ENCODE results near the gene ATXN1.

The ATXN1 gene

DNA sequence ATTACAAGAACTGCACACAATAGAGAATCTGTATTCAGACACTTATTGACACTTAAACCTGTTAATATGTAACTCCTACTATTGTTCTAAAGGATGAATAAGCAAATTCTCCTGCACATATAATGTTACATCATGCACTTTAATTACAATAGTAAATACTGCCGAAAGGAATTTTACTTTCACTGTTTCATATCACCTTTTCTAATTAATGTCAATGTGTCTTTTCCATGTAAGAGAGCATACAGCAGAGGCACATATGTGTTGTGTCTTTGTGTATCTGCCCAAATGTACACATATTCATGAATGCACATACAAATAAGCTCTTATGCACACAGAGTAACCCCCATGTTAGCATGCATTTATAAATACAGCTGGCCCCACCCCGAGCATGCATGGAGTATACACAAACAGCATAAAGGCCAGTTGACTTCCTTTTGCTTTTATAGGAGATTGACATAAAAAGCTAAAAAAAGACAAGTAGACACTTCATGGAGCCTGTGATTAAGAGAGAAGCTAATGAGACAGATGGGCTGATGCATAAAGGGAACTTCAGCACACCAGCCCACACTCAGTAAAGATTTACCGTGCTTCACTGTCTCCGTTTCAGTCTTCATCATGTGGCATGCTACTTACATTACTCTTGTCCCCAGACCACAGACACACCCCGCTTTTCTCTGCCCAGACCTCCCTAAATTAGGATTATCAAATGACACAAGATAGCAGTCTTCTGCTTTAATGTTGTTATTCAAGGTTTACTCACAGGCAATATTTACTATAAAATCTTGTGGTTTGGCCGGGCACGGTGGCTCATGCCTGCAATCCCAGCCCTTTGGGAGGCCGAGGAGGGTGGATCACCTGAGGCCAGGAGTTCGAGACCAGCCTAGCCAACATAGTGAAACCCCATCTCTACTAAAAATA, 184.6 kb downstream of the ATXN1 start:
- Histone ChIP-seq H3K36me3 (ENCODE audit: control insufficient read depth in 2 of 2, insufficient read depth in 1 of 2, low read length in 2 of 2) (peaks cover 0 to 1% of the 10 kb centered on the region in 2 experiments; a peak in 1 of 3 replicates), H3K4me1 (ENCODE audit: control insufficient read depth, insufficient read depth, low read length) (peaks cover 9% of the 10 kb centered on the region), H3K9me3 (ENCODE audit: control insufficient read depth, insufficient read depth, low read depth, low read length) (no peaks in the 10 kb centered on the region), H3K4me3 (ENCODE audit: low read depth, low read length) (no peak overlapping the region), H3K27ac (ENCODE audit: extremely low read depth, low read depth, low read length) (no peak overlapping the region)
- ChIA-PET POLR2A (no interaction called here), CTCF (no interaction called here)
- peak; percentile 98 for TF ChIP-seq SP7 (tag by site-specific recombination; IDR thresholded peaks at IDR 0.05)
- peak; percentile 24; the same call in 1 of the 2 replicates for TF ChIP-seq ZBTB17 (tag by site-specific recombination; IDR thresholded peaks at IDR 0.05)
- peak; percentile 28; the same call in 1 of the 2 replicates for TF ChIP-seq KLF9 (tag by site-specific recombination; IDR thresholded peaks at IDR 0.05; ENCODE audit: low read depth)
- TF ChIP-seq ZNF843 (tag by site-specific recombination; IDR thresholded peaks at IDR 0.05): peak; percentile 63
- no peak for TF ChIP-seq ZSCAN23 (tag by site-specific recombination; IDR thresholded peaks at IDR 0.05)
- TF ChIP-seq ZNF677 (tag by site-specific recombination; IDR thresholded peaks at IDR 0.05): 0 out of 2 replicates have a peak, but pooled peaks have one; percentile 43
- peak; percentile 36; the same call in 1 of the 2 replicates for TF ChIP-seq ZBTB20 (tag by site-specific recombination; IDR thresholded peaks at IDR 0.05)
- TF ChIP-seq KLF1 (tag by site-specific recombination; IDR thresholded peaks at IDR 0.05): peak; percentile 84
- TF ChIP-seq ZXDB (tag by site-specific recombination; IDR thresholded peaks at IDR 0.05): no peak
- peak; percentile 37; the same call in 1 of the 2 replicates for TF ChIP-seq BCL11A (tag by site-specific recombination; IDR thresholded peaks at IDR 0.05; ENCODE audit: low read depth)
- peak; percentile 42 for TF ChIP-seq KLF8 (tag by site-specific recombination; IDR thresholded peaks at IDR 0.05)
- 0 out of 2 replicates have a peak, but pooled peaks have one; percentile 9 for TF ChIP-seq PRDM4 (tag by site-specific recombination; IDR thresholded peaks at IDR 0.05)
- TF ChIP-seq ZNF214 (tag by site-specific recombination; IDR thresholded peaks at IDR 0.05; ENCODE audit: borderline replicate concordance): no peak
- TF ChIP-seq FEZF1 (tag by site-specific recombination; IDR thresholded peaks at IDR 0.05): peak; percentile 64
- TF ChIP-seq ZNF24 (tag by site-specific recombination; IDR thresholded peaks at IDR 0.05): 0 out of 2 replicates have a peak, but pooled peaks have one; percentile 34
- TF ChIP-seq OSR2 (tag by site-specific recombination; IDR thresholded peaks at IDR 0.05): peak; percentile 54; the same call in 1 of the 2 replicates
- TF ChIP-seq, protein P1, sequence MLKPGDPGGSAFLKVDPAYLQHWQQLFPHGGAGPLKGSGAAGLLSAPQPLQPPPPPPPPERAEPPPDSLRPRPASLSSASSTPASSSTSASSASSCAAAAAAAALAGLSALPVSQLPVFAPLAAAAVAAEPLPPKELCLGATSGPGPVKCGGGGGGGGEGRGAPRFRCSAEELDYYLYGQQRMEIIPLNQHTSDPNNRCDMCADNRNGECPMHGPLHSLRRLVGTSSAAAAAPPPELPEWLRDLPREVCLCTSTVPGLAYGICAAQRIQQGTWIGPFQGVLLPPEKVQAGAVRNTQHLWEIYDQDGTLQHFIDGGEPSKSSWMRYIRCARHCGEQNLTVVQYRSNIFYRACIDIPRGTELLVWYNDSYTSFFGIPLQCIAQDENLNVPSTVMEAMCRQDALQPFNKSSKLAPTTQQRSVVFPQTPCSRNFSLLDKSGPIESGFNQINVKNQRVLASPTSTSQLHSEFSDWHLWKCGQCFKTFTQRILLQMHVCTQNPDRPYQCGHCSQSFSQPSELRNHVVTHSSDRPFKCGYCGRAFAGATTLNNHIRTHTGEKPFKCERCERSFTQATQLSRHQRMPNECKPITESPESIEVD (tag by site-specific recombination; IDR thresholded peaks at IDR 0.05): peak; percentile 62
- TF ChIP-seq CTCF (tag by site-specific recombination; IDR thresholded peaks at IDR 0.05): no peak
- TF ChIP-seq WT1 (tag by site-specific recombination; IDR thresholded peaks at IDR 0.05): peak; percentile 90
- 0 out of 2 replicates have a peak, but pooled peaks have one; percentile 38 for TF ChIP-seq PRDM1 (tag by site-specific recombination; IDR thresholded peaks at IDR 0.05)
- TF ChIP-seq KLF10 (tag by site-specific recombination; IDR thresholded peaks at IDR 0.05): peak; percentile 85
- no peak for TF ChIP-seq ZNF266 (tag by site-specific recombination; IDR thresholded peaks at IDR 0.05; ENCODE audit: low read depth)
- no peak for TF ChIP-seq TRIM28 (IDR thresholded peaks at IDR 0.05; ENCODE audit: borderline replicate concordance, low read length)
- TF ChIP-seq, protein P2, sequence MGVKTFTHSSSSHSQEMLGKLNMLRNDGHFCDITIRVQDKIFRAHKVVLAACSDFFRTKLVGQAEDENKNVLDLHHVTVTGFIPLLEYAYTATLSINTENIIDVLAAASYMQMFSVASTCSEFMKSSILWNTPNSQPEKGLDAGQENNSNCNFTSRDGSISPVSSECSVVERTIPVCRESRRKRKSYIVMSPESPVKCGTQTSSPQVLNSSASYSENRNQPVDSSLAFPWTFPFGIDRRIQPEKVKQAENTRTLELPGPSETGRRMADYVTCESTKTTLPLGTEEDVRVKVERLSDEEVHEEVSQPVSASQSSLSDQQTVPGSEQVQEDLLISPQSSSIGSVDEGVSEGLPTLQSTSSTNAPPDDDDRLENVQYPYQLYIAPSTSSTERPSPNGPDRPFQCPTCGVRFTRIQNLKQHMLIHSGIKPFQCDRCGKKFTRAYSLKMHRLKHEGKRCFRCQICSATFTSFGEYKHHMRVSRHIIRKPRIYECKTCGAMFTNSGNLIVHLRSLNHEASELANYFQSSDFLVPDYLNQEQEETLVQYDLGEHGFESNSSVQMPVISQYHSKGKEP (tag by site-specific recombination; IDR thresholded peaks at IDR 0.05): peak; percentile 3; the same call in 1 of the 2 replicates
- peak; percentile 79; the same call in 1 of the 2 replicates for TF ChIP-seq ZNF580 (tag by site-specific recombination; IDR thresholded peaks at IDR 0.05)
- TF ChIP-seq, protein P3, sequence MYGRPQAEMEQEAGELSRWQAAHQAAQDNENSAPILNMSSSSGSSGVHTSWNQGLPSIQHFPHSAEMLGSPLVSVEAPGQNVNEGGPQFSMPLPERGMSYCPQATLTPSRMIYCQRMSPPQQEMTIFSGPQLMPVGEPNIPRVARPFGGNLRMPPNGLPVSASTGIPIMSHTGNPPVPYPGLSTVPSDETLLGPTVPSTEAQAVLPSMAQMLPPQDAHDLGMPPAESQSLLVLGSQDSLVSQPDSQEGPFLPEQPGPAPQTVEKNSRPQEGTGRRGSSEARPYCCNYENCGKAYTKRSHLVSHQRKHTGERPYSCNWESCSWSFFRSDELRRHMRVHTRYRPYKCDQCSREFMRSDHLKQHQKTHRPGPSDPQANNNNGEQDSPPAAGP (tag by site-specific recombination; IDR thresholded peaks at IDR 0.05): peak; percentile 63
- TF ChIP-seq, protein P4, sequence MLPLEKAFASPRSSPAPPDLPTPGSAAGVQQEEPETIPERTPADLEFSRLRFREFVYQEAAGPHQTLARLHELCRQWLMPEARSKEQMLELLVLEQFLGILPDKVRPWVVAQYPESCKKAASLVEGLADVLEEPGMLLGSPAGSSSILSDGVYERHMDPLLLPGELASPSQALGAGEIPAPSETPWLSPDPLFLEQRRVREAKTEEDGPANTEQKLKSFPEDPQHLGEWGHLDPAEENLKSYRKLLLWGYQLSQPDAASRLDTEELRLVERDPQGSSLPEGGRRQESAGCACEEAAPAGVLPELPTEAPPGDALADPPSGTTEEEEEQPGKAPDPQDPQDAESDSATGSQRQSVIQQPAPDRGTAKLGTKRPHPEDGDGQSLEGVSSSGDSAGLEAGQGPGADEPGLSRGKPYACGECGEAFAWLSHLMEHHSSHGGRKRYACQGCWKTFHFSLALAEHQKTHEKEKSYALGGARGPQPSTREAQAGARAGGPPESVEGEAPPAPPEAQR (tag by site-specific recombination; IDR thresholded peaks at IDR 0.05): no peak
